Ishikawa (cell line): Measurements from ENCODE around the gene PTPRO.

Source experiments
- CEBPB ChIP-seq: IDR thresholded peaks from 2 replicates; pipeline ENCODE4 v1.6.1; 2012
- CREB1 ChIP-seq: IDR thresholded peaks from 2 replicates; pipeline ENCODE4 v1.6.1; 2012; ENCODE audit warnings: low read depth
- EGR1 ChIP-seq: IDR thresholded peaks from 2 replicates; pipeline ENCODE4 v1.6.1; 2012
- EP300 ChIP-seq: IDR thresholded peaks from 2 replicates; pipeline ENCODE4 v1.6.1; 2012; ENCODE audit warnings: borderline replicate concordance
- NFIC ChIP-seq: IDR thresholded peaks from 2 replicates; pipeline ENCODE4 v1.6.1; 2012
- RAD21 ChIP-seq: IDR thresholded peaks from 2 replicates; pipeline ENCODE4 v1.6.1; 2012; ENCODE audit warnings: low read depth
- TAF1 ChIP-seq: IDR thresholded peaks from 2 replicates; pipeline ENCODE4 v1.6.1; 2012; ENCODE audit warnings: low read depth, mild to moderate bottlenecking
- TEAD4 ChIP-seq: IDR thresholded peaks from 2 replicates; pipeline ENCODE4 v1.6.1; 2012
- YY1 ChIP-seq: IDR thresholded peaks from 2 replicates; pipeline ENCODE4 v1.6.1; 2012; ENCODE audit warnings: low read depth
- ZBTB7A ChIP-seq: IDR thresholded peaks from 2 replicates; pipeline ENCODE4 v1.6.1; 2012; ENCODE audit warnings: low read depth
- TF ChIP-seq, protein P1 (sequence below): IDR thresholded peaks from 2 replicates; pipeline ENCODE4 v1.6.1; 2012; ENCODE audit warnings: low read depth, mild to moderate bottlenecking
- TF ChIP-seq, protein P2 (sequence below): IDR thresholded peaks from 2 replicates; pipeline ENCODE4 v1.6.1; 2012
- TF ChIP-seq, protein P3 (sequence below): IDR thresholded peaks from 2 replicates; pipeline ENCODE4 v1.6.1; 2012

DNA sequence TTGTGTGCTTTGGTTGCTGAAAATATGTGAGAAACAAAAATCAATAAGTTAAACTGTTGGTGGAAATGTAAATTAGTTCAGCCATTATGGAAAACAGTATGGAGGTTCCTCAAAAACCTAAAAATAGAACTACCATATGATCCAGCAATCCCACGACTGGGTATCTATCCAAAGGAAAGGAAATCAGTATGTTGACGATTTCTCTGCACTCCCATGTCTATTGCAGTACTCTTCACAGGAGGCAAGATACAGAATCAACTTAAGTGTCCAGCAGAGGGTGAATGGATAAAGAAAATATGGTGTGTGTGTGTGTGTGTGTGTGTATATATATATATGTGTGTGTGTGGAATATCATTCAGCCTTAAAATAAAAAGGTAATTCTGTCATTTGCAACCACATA, 159.5 kb downstream of the PTPRO start:
- no peak for TF ChIP-seq RAD21
- TF ChIP-seq YY1: no peak
- TF ChIP-seq TAF1: no peak
- TF ChIP-seq, protein P1, sequence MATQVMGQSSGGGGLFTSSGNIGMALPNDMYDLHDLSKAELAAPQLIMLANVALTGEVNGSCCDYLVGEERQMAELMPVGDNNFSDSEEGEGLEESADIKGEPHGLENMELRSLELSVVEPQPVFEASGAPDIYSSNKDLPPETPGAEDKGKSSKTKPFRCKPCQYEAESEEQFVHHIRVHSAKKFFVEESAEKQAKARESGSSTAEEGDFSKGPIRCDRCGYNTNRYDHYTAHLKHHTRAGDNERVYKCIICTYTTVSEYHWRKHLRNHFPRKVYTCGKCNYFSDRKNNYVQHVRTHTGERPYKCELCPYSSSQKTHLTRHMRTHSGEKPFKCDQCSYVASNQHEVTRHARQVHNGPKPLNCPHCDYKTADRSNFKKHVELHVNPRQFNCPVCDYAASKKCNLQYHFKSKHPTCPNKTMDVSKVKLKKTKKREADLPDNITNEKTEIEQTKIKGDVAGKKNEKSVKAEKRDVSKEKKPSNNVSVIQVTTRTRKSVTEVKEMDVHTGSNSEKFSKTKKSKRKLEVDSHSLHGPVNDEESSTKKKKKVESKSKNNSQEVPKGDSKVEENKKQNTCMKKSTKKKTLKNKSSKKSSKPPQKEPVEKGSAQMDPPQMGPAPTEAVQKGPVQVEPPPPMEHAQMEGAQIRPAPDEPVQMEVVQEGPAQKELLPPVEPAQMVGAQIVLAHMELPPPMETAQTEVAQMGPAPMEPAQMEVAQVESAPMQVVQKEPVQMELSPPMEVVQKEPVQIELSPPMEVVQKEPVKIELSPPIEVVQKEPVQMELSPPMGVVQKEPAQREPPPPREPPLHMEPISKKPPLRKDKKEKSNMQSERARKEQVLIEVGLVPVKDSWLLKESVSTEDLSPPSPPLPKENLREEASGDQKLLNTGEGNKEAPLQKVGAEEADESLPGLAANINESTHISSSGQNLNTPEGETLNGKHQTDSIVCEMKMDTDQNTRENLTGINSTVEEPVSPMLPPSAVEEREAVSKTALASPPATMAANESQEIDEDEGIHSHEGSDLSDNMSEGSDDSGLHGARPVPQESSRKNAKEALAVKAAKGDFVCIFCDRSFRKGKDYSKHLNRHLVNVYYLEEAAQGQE: no peak
- TF ChIP-seq ZBTB7A: no peak
- TF ChIP-seq CEBPB: no peak
- TF ChIP-seq, protein P2, sequence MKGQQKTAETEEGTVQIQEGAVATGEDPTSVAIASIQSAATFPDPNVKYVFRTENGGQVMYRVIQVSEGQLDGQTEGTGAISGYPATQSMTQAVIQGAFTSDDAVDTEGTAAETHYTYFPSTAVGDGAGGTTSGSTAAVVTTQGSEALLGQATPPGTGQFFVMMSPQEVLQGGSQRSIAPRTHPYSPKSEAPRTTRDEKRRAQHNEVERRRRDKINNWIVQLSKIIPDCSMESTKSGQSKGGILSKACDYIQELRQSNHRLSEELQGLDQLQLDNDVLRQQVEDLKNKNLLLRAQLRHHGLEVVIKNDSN: no peak
- TF ChIP-seq, protein P3, sequence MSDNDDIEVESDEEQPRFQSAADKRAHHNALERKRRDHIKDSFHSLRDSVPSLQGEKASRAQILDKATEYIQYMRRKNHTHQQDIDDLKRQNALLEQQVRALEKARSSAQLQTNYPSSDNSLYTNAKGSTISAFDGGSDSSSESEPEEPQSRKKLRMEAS: no peak
- no peak for TF ChIP-seq TEAD4
- TF ChIP-seq EP300: no peak
- TF ChIP-seq EGR1: no peak
- no peak for TF ChIP-seq CREB1
- no peak for TF ChIP-seq NFIC
